ENCODE measurements around the gene TMEM8B.

- TF ChIP-seq POLR2A (IDR thresholded peaks at IDR 0.05; ENCODE audit: low read depth, low read length) = no peak
- TF ChIP-seq POLR2AphosphoS5 (IDR thresholded peaks at IDR 0.05; ENCODE audit: low read length) = no peak
- TF ChIP-seq SREBF1 (IDR thresholded peaks at IDR 0.05; ENCODE audit: low read length) = no peak
- no peak for TF ChIP-seq BHLHE40 (IDR thresholded peaks at IDR 0.05; ENCODE audit: borderline replicate concordance in 1 of 2, low read depth in 2 of 2, low read length in 1 of 2)
Observed at GRCh38 chr9:35871545-35871944, 42.5 kb downstream of the TMEM8B start.

Measured in GM12878 (cell line).